GM19351 (cell line): ENCODE data around the gene RNU5B-1.

Experiments used
- ATAC-seq: cut with Tn5 transposase; IDR thresholded peaks from one replicate; pipeline ENCODE4 v1.9.1; 2021; ENCODE audit warnings: mild to moderate bottlenecking, moderate library complexity; ENCODE audit not compliant: unreplicated experiment

RNU5B-1 gene

DNA sequence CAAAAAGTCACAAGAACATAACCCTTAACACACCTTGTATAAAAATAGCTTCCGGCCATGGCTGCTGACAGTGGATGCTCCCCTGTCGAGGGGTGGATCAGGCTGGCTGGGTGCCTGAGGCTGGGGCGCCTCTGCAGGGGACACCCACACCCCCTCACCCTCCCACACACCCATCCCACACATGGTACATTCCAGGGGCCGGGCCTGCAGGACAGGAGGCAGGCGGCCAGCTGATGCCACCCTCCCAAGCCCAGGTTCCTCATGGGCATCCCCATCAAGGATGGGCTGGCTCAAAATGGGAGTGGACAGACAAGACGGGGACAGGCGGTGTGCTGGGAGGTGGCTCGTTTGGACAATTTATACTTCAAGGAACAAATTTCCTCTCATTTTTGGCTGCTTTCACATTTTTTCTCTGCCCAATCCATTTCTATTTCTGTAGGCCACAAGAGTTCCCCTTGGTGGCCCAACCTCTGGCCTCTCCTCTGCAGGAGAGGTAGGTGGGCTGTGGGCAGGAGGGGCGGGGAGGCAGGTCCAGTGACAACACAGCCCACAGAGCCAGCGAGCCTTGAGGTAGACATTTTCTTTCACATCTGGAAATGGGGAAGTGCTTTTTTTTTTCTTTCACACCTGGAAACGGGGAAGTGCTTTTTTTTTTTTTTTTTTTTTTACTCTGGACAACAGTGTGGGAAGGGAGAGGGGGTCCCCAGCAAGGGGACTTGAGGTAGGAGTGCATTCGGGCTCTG, 23.3 kb downstream of the RNU5B-1 start:
- ATAC-seq, result no peak

DNA sequence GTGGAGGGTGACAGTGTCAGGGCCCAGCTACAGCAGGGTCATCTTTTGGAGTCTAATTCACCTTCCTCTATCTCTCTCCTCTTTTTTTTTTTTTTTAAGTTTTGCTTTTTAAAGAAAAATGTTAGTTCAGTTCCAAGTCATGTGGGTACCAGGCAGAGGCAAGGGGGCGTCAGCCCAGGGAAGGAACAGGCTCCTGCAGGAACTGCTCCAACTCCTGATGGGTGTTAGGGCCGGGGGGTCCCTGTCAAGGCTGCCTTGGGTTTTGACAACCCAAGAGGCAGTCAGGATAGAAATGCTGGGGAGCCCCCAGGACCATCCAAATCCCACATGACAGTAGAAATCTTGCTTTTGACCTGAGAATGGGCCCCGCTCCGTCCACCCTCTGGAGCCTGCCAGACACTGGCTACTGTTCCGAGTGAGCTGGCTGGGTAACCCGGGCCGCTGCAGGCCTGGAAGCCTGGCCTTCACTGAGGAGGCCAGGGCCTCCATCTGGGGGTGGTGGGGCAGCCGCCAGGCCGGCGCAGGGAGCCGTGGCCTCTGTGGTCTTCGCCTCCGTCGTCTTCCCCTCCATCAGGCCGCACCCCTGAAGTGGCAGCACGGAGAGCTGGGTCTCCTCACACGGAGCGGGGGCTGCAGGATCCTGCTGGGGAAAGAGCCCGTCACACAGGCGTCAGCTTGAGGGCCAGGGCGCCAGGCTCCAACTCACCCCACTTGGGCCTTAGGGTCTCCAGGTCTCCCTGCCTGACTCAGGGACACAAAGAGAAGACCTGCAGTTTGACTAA, 24.2 kb downstream of the RNU5B-1 start:
- no peak for ATAC-seq

DNA sequence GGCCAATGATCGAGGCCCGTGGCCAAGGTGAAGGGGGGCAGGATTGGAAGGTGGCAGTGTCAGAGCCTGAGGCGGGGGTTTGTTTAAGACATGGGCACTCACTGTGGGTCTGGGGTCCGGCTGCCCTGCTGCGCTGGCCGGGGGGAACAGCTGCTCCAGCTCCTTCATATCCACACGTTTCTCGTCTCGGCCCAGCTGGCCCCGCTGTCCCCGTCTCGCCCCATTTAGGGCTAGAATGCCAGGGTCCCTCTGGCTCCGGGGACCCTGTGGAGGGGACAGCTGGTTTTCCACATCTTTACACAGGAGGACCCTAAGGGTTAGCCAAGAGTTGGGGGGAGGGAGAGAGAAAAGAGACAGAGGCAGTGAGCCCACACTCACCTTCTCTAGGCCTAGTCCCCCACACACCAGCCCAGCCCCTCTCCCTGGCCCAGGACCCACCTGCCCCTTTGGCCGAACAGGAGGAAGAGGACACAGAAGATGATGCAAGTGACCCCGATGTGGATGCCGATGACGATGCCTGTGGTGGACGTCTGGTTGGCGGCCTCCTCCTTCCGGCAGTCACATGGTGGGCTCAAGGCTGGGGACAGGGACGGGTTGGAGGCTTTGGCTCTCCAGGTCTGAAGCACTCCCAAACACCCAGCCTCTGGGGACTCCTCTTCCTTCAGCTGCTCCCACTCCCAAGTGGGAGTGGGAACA, 25.0 kb downstream of the RNU5B-1 start:
- ATAC-seq, result no peak

GRCh38 chr15:65329984-65330735, 25.7 kb downstream of the RNU5B-1 start:
- ATAC-seq, result no peak

GRCh38 chr15:65330934-65331645, 26.6 kb downstream of the RNU5B-1 start:
- no peak for ATAC-seq

DNA sequence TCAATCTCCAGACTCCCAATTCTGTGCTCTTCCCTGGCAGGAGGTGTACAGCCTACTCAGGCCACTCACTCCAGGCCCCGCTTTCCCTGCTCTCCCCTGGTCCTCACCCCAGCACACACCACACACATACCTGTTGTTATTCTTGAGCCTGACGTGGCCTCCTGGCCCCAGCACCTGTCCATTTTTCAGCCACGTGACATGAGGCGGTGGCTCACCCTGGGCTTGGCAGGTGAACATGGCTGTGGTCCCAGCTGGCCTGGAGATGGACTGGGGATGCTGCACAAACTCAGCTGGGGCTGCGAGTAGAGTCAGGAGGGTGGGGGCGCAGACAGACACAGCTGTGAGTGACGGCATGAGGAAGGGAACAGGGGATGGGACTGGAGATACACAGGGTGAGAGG, 27.3 kb downstream of the RNU5B-1 start:
- ATAC-seq, result no peak

- ATAC-seq, result no peak
Measured at GRCh38 chr15:65332391-65333147, 28.1 kb downstream of the RNU5B-1 start.

DNA sequence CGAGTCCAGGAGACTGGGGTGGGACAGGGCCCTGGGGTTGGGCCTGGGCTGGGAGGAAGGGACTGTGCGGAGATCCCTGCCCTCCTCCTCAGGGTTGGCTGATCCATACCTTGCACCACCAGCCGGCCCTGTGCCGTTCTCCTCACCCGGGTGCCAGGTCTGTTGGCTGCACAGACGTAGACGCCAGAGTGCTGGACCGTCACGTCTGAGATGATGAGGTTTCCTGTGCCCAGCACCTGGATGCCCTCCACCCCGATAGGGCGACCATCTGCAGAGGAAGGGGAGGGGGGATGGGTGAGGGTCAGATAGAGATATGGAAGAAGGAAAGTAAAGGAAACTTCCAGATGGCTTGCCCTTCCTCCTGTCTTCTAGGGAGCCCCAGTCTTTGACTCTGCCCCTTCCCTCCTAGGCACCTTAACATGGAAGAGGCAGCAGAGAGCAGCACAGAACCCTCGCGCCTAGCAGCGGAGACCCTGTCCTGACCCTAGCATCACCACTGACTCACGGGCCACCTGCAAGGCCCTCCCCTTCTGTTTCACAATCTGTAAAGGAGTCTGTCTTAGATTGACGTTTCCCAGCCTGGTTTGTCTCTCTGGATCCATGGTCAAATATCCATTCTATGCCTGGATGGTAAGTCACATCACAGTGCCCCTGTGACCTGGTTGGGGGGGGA, 28.8 kb downstream of the RNU5B-1 start:
- no peak for ATAC-seq

DNA sequence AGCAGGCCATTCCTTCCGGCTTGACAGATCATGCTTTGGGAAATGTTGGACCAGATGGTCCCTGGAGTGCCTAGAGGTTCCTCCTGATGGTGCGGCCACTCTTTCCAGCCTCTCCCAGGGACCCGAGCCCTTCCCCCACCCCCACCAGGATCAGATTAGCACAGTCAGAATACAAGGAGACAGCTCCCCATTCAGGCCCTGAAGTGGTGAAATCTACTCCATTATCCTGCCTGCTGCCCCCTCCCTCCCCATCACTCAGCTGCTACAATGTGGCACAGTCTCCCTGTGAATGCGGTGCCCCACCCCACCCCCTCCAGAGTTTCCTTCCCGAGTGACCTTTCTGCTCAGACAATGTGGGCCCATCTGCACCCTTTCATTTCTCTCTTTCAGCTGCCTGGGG, 29.4 kb downstream of the RNU5B-1 start:
- no peak for ATAC-seq

GRCh38 chr15:65334586-65335231, 30.2 kb downstream of the RNU5B-1 start:
- no peak for ATAC-seq

DNA sequence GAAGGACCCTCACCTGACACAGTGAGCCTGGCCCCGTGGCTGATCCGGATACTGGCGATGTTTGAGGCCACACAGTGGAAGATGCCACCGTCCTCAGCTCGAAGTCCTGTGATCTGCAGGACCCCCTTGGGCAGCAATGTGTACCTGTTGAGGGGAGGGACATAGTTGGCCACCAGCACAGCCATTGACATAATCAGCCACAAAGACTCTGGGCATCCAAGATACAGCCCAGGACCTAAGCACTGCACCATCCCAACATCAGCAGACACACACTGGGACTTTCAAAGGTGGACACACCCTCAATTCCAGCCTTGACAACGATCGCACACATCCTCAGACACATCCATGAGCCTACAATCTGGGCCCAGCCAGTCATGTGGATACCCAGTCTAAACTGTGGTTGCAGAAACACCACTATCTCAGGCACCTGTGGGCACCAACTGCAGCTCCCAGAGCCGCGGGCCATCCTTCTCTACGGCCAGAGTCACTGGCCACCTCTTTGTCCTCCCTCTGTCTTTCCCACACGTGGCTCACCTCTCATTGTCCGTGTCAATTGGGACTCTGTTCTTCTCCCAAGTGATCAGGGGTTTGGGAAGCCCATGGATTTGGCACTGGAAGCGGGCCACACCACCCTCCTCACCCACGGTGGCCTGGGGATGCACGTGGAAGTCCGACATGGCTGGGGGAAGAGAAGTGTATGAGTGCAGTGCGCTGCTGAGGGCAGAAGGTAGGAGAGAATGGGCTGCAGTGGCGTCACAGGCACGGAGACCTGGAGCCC, 31.0 kb downstream of the RNU5B-1 start:
- ATAC-seq, result no peak

- no peak for ATAC-seq
Measured at GRCh38 chr15:65336493-65337435, 32.3 kb downstream of the RNU5B-1 start.

DNA sequence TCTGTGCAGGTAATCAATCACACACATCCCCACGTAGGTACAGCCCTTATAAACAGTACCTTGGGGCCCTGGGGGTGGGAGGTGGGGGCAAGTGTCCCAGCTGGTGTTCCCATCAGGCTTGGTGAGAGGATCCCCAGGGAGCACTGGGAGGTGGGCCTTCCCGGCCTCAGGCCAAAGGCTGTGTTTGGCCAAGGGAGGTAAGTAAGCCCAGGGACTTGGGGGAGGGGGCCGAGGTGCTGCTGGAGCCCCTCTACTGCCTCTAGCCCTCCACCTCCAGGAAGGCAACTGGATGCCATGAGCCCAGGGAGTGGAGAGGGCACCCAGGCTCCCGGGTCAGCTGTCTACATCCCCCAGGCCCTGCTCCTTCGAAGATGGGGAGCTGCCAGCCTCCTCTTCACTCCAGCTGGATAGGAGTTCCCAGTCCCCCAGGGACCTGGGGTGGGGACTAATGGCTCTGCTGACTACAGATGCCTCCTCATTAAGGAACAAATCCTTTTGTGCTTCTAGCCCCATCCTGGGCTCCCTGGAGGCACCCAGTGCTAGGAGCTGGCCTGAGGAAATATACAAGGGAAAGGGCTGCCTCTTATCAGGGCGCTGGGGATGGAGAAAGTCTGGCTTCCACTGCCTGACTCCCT, 33.1 kb downstream of the RNU5B-1 start:
- no peak for ATAC-seq

GRCh38 chr15:65338366-65338765, 33.9 kb downstream of the RNU5B-1 start:
- ATAC-seq, result no peak

- ATAC-seq, result no peak
Measured at GRCh38 chr15:65338823-65339222, 34.3 kb downstream of the RNU5B-1 start.

DNA sequence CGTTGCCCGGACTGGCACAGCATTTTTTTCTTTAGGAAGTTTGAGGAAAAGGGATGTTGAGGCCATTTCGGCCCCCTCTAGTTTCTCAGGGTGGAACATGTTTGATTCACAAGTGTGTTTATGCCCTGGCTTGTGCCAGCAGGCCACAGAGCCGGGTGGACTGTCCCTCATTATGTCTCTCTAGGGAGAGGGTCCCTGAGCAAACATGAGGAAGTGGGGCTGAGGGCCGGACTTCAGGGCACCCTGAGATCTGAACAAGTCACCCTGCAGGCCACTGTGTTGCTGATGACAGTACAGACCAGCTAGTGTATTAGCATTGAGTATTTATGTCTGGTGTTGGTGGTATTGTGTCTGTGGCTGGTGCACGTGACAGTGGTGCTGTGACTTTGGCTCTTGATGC, 34.9 kb downstream of the RNU5B-1 start:
- no peak for ATAC-seq
